MM.1S (cell line): ENCODE results near the gene MECP2.

Source experiments
- DNase-seq: peaks from one replicate; pipeline ENCODE4 v3.0.0-alpha.2; 2015
- H2AFZ ChIP-seq: fragments of 300-600 bp; sonication (generic); 2 replicates; pipeline ENCODE4 v1.6.0; 2016; ENCODE audit warnings: antibody characterized with exemption, low read length
- H3F3A ChIP-seq: fragments of 300-600 bp; sonication (generic); 2 replicates; pipeline ENCODE4 v1.6.1; 2016; ENCODE audit warnings: mild to moderate bottlenecking, antibody characterized with exemption, low read length, moderate library complexity, mixed read lengths; ENCODE audit not compliant: insufficient read depth
- H3K27ac ChIP-seq: fragments of 300-600 bp; sonication (generic); 2 replicates; pipeline ENCODE4 v1.5.1; 2016; ENCODE audit warnings: mild to moderate bottlenecking, low read length
- H3K27me3 ChIP-seq: fragments of 300-600 bp; sonication (generic); replicated peaks from 2 replicates; pipeline ENCODE4 v1.6.0; 2016; ENCODE audit warnings: low read length; ENCODE audit not compliant: insufficient read depth
- H3K36me3 ChIP-seq: fragments of 300-600 bp; sonication (generic); replicated peaks from 2 replicates; pipeline ENCODE4 v1.6.1; 2016; ENCODE audit warnings: mild to moderate bottlenecking, low read length, mixed read lengths; ENCODE audit not compliant: insufficient read depth
- H3K4me1 ChIP-seq: fragments of 300-600 bp; sonication (generic); 2 replicates; pipeline ENCODE4 v1.6.1; 2016; ENCODE audit warnings: low read length, mixed read lengths
- H3K4me2 ChIP-seq: fragments of 300-600 bp; sonication (generic); 2 replicates; pipeline ENCODE4 v1.6.0; 2016; ENCODE audit warnings: low read depth, low read length
- H3K4me3 ChIP-seq: fragments of 300-600 bp; sonication (generic); 2 replicates; pipeline ENCODE4 v1.5.1; 2016; ENCODE audit warnings: low read length, mixed read lengths
- H3K79me2 ChIP-seq: fragments of 300-600 bp; sonication (generic); 2 replicates; pipeline ENCODE4 v1.6.1; 2016; ENCODE audit warnings: mixed run types, low read length, mixed read lengths
- H3K9ac ChIP-seq: fragments of 300-600 bp; sonication (generic); 2 replicates; pipeline ENCODE4 v1.6.1; 2016; ENCODE audit warnings: low read length, mixed read lengths
- H3K9me2 ChIP-seq: fragments of 300-600 bp; sonication (generic); replicated peaks from 2 replicates; pipeline ENCODE4 v1.6.1; 2016; ENCODE audit warnings: mild to moderate bottlenecking, low read length, mixed read lengths; ENCODE audit not compliant: insufficient read depth
- H3K9me3 ChIP-seq: fragments of 300-600 bp; sonication (generic); replicated peaks from 2 replicates; pipeline ENCODE4 v1.6.1; 2016; ENCODE audit warnings: mild to moderate bottlenecking, low read length, mixed read lengths; ENCODE audit not compliant: insufficient read depth
- H4K20me1 ChIP-seq: fragments of 300-600 bp; sonication (generic); 2 replicates; pipeline ENCODE4 v1.6.1; 2016; ENCODE audit warnings: mild to moderate bottlenecking, low read length, moderate library complexity, mixed read lengths; ENCODE audit not compliant: insufficient read depth
- EZH2 ChIP-seq: fragments of 300-600 bp; sonication (generic); optimal IDR thresholded peaks from 2 replicates; pipeline ENCODE3; 2017; ENCODE audit warnings: low read depth, mild to moderate bottlenecking, antibody characterized with exemption, low read length, mixed read lengths
- EZH2phosphoT487 ChIP-seq: fragments of 300-600 bp; sonication (generic); IDR thresholded peaks from 2 replicates; pipeline ENCODE4 v1.6.1; 2018; ENCODE audit warnings: antibody characterized with exemption, low read length
- TF ChIP-seq, protein P1 (sequence below): fragments of 300-600 bp; sonication (generic); IDR thresholded peaks from 2 replicates; pipeline ENCODE4 v1.5.1; 2016; ENCODE audit warnings: antibody characterized with exemption, low read length, mixed read lengths

The MECP2 gene

DNA sequence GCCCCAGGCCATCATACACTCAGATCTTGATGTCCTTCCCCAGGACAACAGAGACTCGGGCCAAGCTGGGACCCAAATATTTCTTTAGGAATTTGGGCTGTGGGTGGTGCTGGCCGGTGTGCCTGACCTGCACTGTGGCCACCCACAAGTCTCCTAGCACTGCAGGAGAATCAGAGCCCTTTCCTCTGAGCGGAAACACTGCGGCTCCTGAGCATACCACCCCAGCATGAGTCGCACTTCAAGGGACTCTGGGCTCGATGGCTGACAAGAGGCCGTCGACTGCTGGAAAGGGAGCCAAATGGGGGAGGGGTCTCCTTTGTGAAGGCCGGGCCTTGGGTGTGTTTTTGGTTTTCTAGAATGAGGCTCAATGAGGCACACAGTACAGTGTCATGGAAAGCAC is 64.9 kb downstream of the MECP2 start:
- H3K27me3 ChIP-seq: no peaks in the 10 kb centered on the region

DNA sequence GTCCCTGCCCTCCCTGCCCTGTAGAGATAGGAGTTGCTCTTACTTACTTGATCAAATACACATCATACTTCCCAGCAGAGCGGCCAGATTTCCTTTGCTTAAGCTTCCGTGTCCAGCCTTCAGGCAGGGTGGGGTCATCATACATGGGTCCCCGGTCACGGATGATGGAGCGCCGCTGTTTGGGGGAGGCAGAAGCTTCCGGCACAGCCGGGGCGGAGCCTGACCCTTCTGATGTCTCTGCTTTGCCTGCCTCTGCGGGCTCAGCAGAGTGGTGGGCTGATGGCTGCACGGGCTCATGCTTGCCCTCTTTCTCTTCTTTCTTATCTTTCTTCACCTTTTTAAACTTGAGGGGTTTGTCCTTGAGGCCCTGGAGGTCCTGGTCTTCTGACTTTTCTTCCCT is 65.4 kb downstream of the MECP2 start:
- H3K9ac ChIP-seq: no peak overlapping the region
- no peak overlapping the region for H2AFZ ChIP-seq
- H3K9me3 ChIP-seq: no peaks in the 10 kb centered on the region
- no peaks in the 10 kb centered on the region for H3F3A ChIP-seq
- peaks cover 6% of the 10 kb centered on the region; the same call in 1 of the 2 replicates for H3K79me2 ChIP-seq
- no peak overlapping the region for H3K27ac ChIP-seq
- H4K20me1 ChIP-seq: no peaks in the 10 kb centered on the region
- H3K27me3 ChIP-seq: no peaks in the 10 kb centered on the region
- no peak for DNase-seq
- H3K4me1 ChIP-seq: no peaks in the 10 kb centered on the region
- H3K4me2 ChIP-seq: no peak overlapping the region
- no peak overlapping the region for H3K4me3 ChIP-seq
- H3K36me3 ChIP-seq: no peaks in the 10 kb centered on the region
- TF ChIP-seq, protein P1, sequence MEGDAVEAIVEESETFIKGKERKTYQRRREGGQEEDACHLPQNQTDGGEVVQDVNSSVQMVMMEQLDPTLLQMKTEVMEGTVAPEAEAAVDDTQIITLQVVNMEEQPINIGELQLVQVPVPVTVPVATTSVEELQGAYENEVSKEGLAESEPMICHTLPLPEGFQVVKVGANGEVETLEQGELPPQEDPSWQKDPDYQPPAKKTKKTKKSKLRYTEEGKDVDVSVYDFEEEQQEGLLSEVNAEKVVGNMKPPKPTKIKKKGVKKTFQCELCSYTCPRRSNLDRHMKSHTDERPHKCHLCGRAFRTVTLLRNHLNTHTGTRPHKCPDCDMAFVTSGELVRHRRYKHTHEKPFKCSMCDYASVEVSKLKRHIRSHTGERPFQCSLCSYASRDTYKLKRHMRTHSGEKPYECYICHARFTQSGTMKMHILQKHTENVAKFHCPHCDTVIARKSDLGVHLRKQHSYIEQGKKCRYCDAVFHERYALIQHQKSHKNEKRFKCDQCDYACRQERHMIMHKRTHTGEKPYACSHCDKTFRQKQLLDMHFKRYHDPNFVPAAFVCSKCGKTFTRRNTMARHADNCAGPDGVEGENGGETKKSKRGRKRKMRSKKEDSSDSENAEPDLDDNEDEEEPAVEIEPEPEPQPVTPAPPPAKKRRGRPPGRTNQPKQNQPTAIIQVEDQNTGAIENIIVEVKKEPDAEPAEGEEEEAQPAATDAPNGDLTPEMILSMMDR: no peak
- no peak for TF ChIP-seq EZH2
- TF ChIP-seq EZH2phosphoT487: no peak
- no peaks in the 10 kb centered on the region for H3K9me2 ChIP-seq

More for the DNA sequence above, 64.9 kb downstream of the MECP2 start:
- DNase-seq: no peak
- no peaks in the 10 kb centered on the region for H3F3A ChIP-seq
- no peaks in the 10 kb centered on the region for H3K9me2 ChIP-seq
- H3K79me2 ChIP-seq: peaks cover 6% of the 10 kb centered on the region; the same call in 1 of the 2 replicates
- H3K4me3 ChIP-seq: no peak overlapping the region
- no peak overlapping the region for H3K9ac ChIP-seq
- H3K9me3 ChIP-seq: no peaks in the 10 kb centered on the region
- no peak overlapping the region for H2AFZ ChIP-seq
- H3K36me3 ChIP-seq: no peaks in the 10 kb centered on the region
- no peak overlapping the region for H3K27ac ChIP-seq
- TF ChIP-seq, protein P1: no peak
- TF ChIP-seq EZH2: no peak
- no peak for TF ChIP-seq EZH2phosphoT487
- no peaks in the 10 kb centered on the region for H4K20me1 ChIP-seq
- no peak overlapping the region for H3K4me2 ChIP-seq
- H3K4me1 ChIP-seq: no peaks in the 10 kb centered on the region

GRCh38 chrX:154030715-154031305 is 66.7 kb downstream of the MECP2 start:
- Histone ChIP-seq H3K4me3 (no peak overlapping the region), H3K4me2 (no peak overlapping the region)

More at GRCh38 chrX:154030715-154031305, 66.7 kb downstream of the MECP2 start:
- H3K27me3 ChIP-seq: no peaks in the 10 kb centered on the region
- peaks cover 6% of the 10 kb centered on the region; the same call in 1 of the 2 replicates for H3K79me2 ChIP-seq
- no peak overlapping the region for H3K9ac ChIP-seq
- H3F3A ChIP-seq: no peaks in the 10 kb centered on the region
- H3K4me1 ChIP-seq: no peaks in the 10 kb centered on the region
- H3K9me3 ChIP-seq: no peaks in the 10 kb centered on the region
- TF ChIP-seq EZH2phosphoT487: no peak
- no peak for TF ChIP-seq EZH2
- TF ChIP-seq, protein P1: no peak
- H4K20me1 ChIP-seq: no peaks in the 10 kb centered on the region
- no peaks in the 10 kb centered on the region for H3K9me2 ChIP-seq
- no peak overlapping the region for H2AFZ ChIP-seq
- no peak overlapping the region for H3K27ac ChIP-seq
- no peaks in the 10 kb centered on the region for H3K36me3 ChIP-seq
- DNase-seq: no peak
